Right renal cortex interstitium (tissue), 3 donors: Measurements from ENCODE around the gene REXO1. TPM values are rescaled to one million over a fixed set of nuclear protein-coding genes. Genes with fewer than 3 reads are reported as not detected.

Experiments used
- DNase-seq, 3 donors: peaks; one replicate each; pipeline ENCODE4 v3.0.0-alpha.2; 2013; ENCODE audit warnings: low read depth in 3 of 3, low spot score in 2 of 3
- polyA plus RNA-seq, 3 donors: library from polyadenylated mRNA; unstranded; fragments of 120-200 nt; gene quantifications; one replicate each; pipeline ENCODE4 v1.2.1, GENCODE V29; 2013; ENCODE audit not compliant: insufficient read length in 3 of 3

REXO1 gene
- polyA plus RNA-seq, 3 donors, result 17.5 to 25.2 (median 23.4) TPM

DNA sequence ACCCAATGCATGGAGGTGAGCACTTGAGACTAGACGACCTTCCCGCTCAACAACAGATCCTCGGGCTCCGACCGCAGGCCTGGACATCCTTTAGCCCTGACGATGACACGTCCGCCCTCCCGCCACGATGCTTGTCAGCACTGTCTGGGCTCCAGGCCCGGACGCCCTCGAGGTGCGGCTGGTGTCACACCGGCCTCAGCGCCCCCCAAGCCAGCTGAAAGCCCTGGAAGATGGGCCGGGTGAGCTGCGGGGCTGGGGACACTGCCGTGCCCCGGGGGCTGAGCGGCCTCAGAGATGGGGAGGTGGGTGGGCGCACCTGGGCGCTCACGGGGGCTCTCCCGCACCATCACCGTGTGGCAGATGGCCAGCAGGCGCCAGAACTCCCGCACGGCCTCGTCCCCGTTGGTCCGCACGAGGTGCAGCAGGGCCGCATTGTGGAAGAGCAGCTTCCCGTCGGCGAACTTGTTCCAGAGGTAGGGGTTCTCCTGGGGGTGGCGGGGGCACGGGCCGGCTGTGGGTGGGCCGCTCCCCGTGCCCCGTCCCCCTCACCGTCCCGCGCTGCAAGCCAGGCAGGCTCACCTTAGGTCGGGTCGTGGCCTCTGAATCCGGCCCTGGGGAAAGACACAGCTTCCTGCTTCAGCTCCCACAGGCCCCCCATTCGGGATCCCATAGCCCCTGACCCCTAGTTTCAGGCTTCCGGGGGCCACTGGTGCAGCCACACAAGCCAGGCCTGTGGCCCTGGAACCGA lies 51.7 kb downstream of the REXO1 start:
- no peak for DNase-seq

GRCh38 chr19:1794424-1795172 lies 53.7 kb downstream of the REXO1 start:
- no peak for DNase-seq

- no peak for DNase-seq
Measured at GRCh38 chr19:1791879-1792278, 56.4 kb downstream of the REXO1 start.

GRCh38 chr19:1790054-1790792 lies 58.1 kb downstream of the REXO1 start:
- DNase-seq, result no peak

DNA sequence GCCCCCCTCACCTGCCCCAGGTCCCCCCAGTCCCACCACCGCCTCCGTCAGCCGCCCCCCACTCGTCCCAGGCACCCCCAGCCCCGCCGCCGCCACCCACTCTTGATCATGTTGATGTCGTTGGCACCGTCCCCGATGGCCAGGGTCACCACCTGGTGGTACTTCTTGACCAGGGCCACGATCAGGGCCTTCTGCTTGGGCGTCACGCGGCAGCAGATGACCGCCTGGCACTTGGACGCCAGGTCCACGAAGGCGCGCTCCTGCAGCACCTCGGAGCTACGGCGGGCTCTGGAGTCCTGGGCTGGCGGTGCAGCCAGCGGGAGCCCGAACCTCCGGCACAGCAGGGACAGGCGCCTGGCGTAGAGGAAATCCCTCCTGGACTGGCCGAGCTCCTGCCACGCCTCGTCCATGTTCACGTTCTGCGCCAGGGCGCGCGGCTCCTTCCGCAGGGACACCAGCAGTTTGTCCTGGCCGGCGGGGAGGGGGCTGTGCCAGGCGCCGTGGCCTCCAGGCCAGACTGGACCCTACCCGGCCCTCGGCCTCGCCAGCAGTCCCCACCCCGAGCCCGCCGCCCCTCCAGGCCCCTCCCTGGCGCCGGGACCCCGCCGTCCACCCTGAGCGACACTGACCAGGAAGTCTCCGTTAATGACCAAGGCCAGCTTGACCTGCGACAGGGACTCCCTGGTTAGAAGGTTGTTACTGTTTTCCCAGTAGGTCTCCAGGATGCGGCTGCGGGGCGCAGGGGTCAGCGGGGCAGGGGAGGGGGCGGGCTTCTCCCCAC lies 58.8 kb downstream of the REXO1 start:
- DNase-seq, result no peak

DNA sequence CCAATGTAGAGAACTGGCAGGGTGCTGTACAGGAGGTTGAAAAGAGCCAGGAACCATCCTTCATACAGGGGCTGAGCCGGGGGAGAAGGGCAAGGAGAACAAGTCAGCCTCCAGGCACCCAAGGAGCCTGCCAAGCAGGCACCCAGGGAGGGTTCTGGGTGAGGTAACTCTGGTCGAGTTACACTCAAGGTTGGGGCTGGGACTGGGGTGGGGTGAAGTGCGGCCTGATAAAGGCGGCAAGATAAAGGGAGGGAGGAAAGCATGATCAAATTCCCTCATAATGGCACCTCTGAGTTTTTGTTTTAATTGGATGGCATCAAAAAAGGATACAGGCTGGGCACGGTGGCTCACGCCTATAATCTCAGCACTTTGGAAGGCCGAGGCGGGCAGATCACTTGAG lies 61.2 kb downstream of the REXO1 start:
- DNase-seq, result no peak

DNA sequence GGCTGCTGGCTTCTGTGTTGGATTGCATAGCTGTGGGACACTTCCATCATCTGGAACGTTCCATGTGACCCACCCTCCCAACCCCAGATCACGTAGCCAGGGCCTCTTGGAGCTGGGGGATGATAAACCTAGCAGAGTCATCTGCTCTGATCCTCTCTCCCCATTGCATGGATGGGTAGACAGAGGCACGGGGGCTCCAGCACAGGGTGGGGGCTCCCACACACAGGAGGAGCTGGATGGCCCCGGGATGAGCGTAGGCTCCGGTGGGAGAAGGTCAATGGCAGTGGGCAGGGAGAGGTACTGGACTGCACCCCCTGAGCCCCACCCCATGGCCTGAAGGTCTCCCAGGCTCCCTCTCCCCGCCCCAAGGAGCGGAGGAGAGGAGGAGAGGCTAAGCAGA lies 61.6 kb downstream of the REXO1 start:
- no peak for DNase-seq

- DNase-seq, result no peak
Measured at GRCh38 chr19:1785310-1785709, 63.0 kb downstream of the REXO1 start.

- DNase-seq, result no peak
Measured at GRCh38 chr19:1783874-1784273, 64.4 kb downstream of the REXO1 start.

DNA sequence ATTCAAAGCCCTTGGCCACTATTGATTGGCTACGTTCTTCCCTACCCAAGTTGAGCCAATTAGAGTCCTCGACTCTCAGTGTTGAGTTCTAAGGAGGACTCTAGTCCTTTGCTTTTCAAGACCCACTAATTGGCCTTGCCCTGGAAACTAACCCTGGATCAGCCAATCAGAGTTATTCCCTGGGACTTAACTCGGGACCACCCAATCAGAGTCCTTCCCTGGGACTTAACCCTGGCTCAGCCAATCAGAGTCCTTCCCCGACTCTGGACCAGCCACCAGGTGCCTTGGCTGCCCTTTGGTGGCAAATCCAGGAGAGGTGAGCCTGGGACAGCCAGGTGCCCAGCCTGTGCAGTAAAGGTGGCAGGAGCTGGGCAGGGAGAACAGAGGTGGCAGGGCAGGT lies 64.9 kb downstream of the REXO1 start:
- no peak for DNase-seq

GRCh38 chr19:1782521-1782920 lies 65.8 kb downstream of the REXO1 start:
- DNase-seq, result no peak

- DNase-seq, result no peak
Measured at GRCh38 chr19:1780272-1780958, 67.9 kb downstream of the REXO1 start.

DNA sequence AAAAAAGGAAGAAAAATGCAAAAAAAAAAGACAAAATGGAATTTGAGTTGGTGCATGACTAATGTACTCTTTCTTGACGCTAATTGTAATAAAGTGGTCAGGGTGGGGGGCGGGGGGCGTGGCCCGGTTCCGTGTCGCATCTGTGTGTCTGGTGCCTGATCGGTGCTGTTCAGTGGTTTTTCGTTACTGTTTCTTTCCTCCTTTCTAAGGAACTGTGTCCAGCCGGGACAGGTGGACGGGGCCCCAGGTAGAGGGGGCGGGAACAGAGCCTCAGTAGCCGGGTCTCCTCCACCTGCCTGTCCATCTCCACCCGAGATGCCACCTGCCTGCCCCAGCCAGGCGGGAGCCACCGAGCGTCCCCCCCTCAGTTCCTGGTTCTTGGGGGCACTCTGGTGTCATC lies 68.7 kb downstream of the REXO1 start:
- no peak for DNase-seq

DNA sequence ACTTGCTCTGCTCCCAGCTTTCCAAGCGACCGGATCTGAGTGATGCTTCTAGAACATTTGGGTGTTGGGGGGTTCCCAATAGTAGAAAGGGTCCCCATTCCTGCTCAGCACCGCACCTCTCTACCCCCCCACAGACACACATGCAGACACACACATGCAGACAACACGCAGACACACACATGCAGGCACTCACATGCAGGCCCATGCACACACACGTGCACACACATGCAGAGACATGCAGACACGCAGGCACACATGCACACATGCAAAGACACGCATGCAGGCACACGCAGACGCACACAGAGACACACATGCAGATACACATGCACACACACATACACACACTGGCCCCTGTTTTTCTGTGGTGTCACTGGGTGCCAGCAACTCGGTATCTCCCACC lies 71.1 kb downstream of the REXO1 start:
- no peak for DNase-seq

GRCh38 chr19:1776606-1777147 lies 71.6 kb downstream of the REXO1 start:
- DNase-seq, result no peak

GRCh38 chr19:1775951-1776605 lies 72.2 kb downstream of the REXO1 start:
- no peak for DNase-seq

GRCh38 chr19:1774989-1775772 lies 73.1 kb downstream of the REXO1 start:
- no peak for DNase-seq

DNA sequence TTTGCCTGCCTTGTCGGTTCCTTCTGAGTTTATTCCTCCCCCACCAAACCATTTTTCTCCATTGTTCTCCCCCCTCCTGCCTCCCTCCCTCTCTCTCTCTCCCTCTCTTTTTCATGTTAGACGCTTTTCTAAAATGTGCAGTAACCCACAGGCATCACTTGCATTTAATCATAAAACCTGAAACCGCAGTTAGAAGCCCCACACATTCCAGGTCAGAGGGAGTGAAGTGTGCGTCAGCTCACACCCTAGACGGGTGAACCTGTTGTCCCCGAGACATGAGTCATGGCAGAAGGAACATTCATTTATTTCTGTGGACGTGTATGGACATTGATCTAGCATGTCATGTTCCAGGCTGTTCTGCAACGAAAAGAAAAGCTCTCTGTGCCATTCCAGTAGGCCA lies 75.1 kb downstream of the REXO1 start:
- DNase-seq, result no peak
